Measurements from ENCODE around the gene GARNL3. TPM values are rescaled to one million over a fixed set of nuclear protein-coding genes. Genes with fewer than 3 reads are reported as not detected.

The GARNL3 gene
- total RNA-seq, 1 experiment from 2014 or later: 6.1 TPM

DNA sequence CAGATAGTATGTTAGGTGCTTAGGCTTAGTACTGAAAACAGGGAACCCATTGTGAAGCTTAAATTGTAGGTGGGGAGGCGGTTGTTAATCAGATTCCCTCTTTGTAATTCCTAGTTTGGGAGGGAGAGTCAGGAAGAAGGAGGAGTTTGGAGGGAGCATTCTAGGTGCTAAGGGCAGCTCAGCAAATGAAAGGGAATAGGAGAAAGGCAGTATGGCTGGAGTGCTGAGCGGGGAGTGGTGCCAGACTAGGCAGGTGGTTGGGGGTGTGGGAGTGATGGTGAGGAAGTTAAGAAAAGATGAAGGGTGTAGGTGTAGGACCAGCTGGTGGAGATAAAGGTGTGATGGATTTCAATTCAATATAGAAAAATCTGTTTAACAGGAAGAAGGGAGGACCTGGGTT, 11.1 kb upstream of the GARNL3 start:
- intact Hi-C loops (cut with micrococcal nuclease): no loop called here
- no peak overlapping the region for H3K4me3 Mint-ChIP-seq (ENCODE audit: unreplicated experiment)
- no peak for TF ChIP-seq CTCF (IDR thresholded peaks at IDR 0.05; ENCODE audit: unreplicated experiment)
- H3K36me3 Mint-ChIP-seq (ENCODE audit: insufficient read depth, unreplicated experiment): no peaks in the 10 kb centered on the region
- no peaks in the 10 kb centered on the region for H3K4me1 Mint-ChIP-seq (ENCODE audit: insufficient read depth, unreplicated experiment)
- POLR2A ChIA-PET: interaction anchor here (1.0 kb wide), 1 partner anchor 11 kb away, joined by 4 read pairs; the partner anchor contains the start of gene GARNL3
- CTCF ChIA-PET: interaction anchor here (0.6 kb wide), 1 partner anchor 146 kb away, joined by 6 read pairs; no protein-coding TSS in a partner anchor
- no peak for DNase-seq (ENCODE audit: unreplicated experiment)
- no peaks in the 10 kb centered on the region for H3K9me3 Mint-ChIP-seq (ENCODE audit: unreplicated experiment)
- BruUV-seq (replicated peaks): no TSS peak
- no peak overlapping the region for H3K27ac Mint-ChIP-seq (ENCODE audit: low read depth, unreplicated experiment)
- no peaks in the 10 kb centered on the region for H3K27me3 Mint-ChIP-seq (ENCODE audit: insufficient read depth, unreplicated experiment)

GRCh38 chr9:127255692-127256091, 8.9 kb upstream of the GARNL3 start:
- Mint-ChIP-seq H3K36me3 (ENCODE audit: insufficient read depth, unreplicated experiment) (no peaks in the 10 kb centered on the region), H3K4me3 (ENCODE audit: unreplicated experiment) (no peak overlapping the region), H3K27me3 (ENCODE audit: insufficient read depth, unreplicated experiment) (no peaks in the 10 kb centered on the region), H3K27ac (ENCODE audit: low read depth, unreplicated experiment) (no peak overlapping the region), H3K4me1 (ENCODE audit: insufficient read depth, unreplicated experiment) (no peaks in the 10 kb centered on the region), H3K9me3 (ENCODE audit: unreplicated experiment) (no peaks in the 10 kb centered on the region)
- CTCF ChIA-PET: no interaction called here
- POLR2A ChIA-PET: interaction anchor here (1.2 to 1.4 kb wide), 2 partner anchors 8 to 42 kb away, joined by 3 to 4 read pairs; no protein-coding TSS in a partner anchor
- BruUV-seq (replicated peaks): no TSS peak
- TF ChIP-seq CTCF (IDR thresholded peaks at IDR 0.05; ENCODE audit: unreplicated experiment): no peak
- intact Hi-C loops (cut with micrococcal nuclease): no loop called here
- DNase-seq (ENCODE audit: unreplicated experiment): no peak

DNA sequence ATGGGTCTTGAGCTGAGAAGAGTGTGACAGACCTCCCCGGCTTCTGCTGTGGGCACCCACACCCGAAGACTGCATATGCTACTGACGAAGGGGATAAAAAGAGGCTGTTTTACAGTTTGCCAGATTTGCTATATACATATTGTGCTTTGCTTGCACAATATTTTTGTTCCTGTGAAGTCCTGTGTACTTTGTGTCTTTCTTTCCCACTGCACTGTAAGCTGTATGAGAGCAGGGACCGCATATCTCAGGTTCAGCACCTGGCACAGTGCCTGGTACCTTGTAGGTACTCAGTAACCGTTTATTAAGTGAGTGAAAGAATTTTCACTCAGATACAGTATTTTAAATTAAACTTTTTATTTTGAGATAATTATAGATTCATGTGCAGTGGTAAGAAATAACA, 8.2 kb upstream of the GARNL3 start:
- Mint-ChIP-seq H3K9me3 (ENCODE audit: unreplicated experiment) (no peaks in the 10 kb centered on the region), H3K36me3 (ENCODE audit: insufficient read depth, unreplicated experiment) (no peaks in the 10 kb centered on the region), H3K4me3 (ENCODE audit: unreplicated experiment) (no peak overlapping the region), H3K27ac (ENCODE audit: low read depth, unreplicated experiment) (no peak overlapping the region), H3K27me3 (ENCODE audit: insufficient read depth, unreplicated experiment) (no peaks in the 10 kb centered on the region), H3K4me1 (ENCODE audit: insufficient read depth, unreplicated experiment) (no peaks in the 10 kb centered on the region)
- ChIA-PET POLR2A (interaction anchor here (1.4 kb wide), 1 partner anchor 41 kb away, joined by 4 read pairs; no protein-coding TSS in a partner anchor), CTCF (interaction anchor here (0.6 kb wide), 1 partner anchor 12 kb away, joined by 3 read pairs; no protein-coding TSS in a partner anchor)
- no peak for TF ChIP-seq CTCF (IDR thresholded peaks at IDR 0.05; ENCODE audit: unreplicated experiment)
- intact Hi-C loops (cut with micrococcal nuclease): no loop called here
- BruUV-seq (replicated peaks): no TSS peak
- no peak for DNase-seq (ENCODE audit: unreplicated experiment)

GRCh38 chr9:127258606-127259471, 5.7 kb upstream of the GARNL3 start:
- intact Hi-C loops (cut with micrococcal nuclease): no loop called here
- Mint-ChIP-seq H3K4me3 (ENCODE audit: unreplicated experiment) (no peak overlapping the region), H3K27ac (ENCODE audit: low read depth, unreplicated experiment) (no peak overlapping the region), H3K4me1 (ENCODE audit: insufficient read depth, unreplicated experiment) (no peaks in the 10 kb centered on the region), H3K27me3 (ENCODE audit: insufficient read depth, unreplicated experiment) (no peaks in the 10 kb centered on the region), H3K36me3 (ENCODE audit: insufficient read depth, unreplicated experiment) (no peaks in the 10 kb centered on the region), H3K9me3 (ENCODE audit: unreplicated experiment) (no peaks in the 10 kb centered on the region)
- ChIA-PET CTCF (no interaction called here), POLR2A (interaction anchor here (0.7 kb wide), 1 partner anchor 14 kb away, joined by 3 read pairs; no protein-coding TSS in a partner anchor)
- TF ChIP-seq CTCF (IDR thresholded peaks at IDR 0.05; ENCODE audit: unreplicated experiment): no peak
- BruUV-seq (replicated peaks): no TSS peak
- DNase-seq (ENCODE audit: unreplicated experiment): no peak

All from MCF 10A (cell line).